Measurements from ENCODE around the gene IQCE.
"Not testable (repeated sequence)": the region's sequence is repeated elsewhere in the genome, so short reads cannot be mapped to it uniquely, and the experiment has no call there.

IQCE gene

DNA sequence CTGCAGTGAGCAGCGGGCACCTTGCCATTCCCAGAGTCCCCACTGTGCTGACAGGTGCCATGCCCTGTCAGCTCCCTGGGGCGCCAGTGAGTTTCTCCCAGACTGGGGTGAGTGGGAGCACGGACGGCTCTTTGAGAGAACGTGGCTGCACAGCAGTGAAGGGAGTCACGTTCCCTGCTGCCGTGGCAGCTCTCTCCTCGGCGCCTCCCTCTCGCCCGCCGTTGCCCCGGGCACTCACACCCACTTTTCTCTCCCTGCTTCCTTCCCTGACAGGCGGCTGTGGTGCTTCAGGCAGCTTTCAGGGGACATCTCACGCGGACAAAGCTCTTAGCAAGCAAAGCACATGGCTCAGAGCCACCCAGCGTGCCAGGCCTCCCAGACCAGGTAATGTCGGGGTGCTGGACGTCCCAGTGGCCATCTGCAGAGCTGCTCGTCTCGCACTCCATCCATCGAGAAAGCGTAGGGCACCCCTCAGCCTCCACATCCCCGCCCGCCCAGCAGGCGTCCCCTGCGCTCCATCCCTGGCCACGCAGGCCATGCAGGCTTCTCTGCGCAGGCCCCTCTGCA is 45.9 kb downstream of the IQCE start:
- no peak for DNase-seq

DNA sequence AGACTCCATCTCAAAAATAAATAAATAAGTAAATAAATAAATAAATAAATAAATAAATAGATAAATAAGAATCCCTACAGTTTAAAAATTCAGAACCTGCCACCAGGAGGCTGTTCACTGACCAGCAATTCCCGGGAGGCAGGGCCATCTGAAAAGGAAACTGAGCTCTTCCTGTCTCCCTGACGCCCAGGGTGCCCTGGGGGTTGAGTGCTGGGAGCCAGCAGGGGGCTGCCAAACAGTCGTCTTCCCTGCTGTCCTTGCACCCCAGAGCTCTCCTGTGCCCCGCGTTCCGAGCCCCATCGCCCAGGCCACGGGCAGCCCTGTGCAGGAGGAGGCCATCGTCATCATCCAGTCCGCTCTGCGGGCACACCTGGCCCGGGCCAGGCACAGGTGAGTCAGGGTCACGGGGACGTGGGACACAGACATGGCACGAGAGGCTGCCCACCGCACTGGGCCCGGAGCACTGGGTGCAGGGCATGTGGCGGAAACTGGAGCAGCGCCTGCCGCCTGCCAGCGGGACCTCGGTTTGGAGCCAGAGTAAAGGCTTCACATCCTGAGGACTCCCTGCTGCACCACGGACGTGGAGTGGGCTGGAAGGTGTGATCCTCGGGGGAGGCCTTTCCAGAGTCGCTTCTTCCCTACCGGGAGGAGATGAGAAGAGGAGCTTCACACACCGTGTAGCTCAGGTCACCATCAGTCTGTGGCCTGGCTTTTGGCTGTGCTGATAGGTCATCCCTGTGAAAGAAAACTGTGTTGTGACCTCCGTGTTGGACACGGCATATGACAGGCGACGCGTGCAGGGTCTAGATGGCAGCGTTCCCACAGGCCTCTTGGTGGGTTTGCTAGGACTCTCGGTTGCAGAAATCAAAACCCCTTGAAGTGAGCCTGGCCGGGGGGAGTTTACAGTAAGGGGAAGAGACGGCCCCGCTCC is 47.1 kb downstream of the IQCE start:
- DNase-seq, result no peak

DNA sequence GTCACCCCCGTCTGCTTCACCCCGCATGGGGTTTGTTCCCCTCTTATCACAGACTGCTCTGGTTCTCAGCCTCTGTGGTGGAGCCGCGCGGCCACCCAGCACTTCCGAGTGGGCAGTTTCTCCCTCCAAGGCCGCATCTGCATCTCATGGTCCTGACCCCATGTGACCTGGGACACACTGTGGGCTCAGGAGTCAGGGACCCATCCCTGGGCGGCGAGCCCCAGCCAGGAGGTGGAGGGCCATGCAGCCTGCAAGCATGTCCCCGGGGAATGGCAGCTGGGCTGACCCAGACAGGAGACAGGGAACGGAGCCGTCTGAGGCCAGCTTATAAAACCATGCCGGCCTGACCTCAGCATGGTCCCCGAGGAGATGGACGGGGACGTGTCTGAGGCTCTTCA is 47.8 kb downstream of the IQCE start:
- DNase-seq, result no peak

DNA sequence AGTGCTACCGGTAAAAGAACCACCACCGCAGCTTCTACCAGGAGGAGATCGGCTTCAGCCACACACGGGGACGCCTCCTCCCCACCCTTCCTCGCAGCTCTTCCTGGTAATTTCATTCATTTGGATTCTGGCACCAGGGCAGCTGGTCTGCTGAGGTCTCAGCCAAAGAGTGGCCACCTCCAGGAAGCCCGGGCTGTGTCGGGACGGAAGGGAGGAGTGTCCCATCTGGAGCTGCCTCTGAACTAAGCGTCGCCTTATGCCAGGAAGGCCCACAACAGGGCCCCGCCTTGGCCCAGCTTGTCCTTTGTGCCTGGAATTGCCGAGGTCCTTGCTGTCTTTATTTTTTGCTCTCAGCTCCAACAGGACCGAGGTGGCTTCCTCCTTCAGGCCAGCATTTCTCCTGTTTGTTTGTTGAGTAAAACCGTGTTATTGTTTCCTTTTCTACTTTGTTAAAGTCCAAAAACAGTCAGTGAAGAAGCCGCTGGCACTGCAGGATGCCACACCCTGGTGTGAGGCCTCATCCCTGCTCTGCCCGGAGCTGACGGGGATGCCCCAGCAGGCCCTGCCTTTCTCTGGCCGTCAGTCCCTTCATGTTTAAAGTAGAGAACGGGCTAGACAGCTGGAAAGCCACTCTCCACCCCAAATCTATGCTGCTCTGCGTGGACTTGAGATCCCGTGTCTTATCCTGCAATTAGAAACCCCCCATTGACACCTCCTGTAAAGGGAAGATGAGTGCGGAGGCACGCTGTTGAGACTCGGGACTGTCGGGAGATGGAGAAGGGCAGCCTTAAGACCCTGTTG is 48.5 kb downstream of the IQCE start:
- no peak for DNase-seq

DNA sequence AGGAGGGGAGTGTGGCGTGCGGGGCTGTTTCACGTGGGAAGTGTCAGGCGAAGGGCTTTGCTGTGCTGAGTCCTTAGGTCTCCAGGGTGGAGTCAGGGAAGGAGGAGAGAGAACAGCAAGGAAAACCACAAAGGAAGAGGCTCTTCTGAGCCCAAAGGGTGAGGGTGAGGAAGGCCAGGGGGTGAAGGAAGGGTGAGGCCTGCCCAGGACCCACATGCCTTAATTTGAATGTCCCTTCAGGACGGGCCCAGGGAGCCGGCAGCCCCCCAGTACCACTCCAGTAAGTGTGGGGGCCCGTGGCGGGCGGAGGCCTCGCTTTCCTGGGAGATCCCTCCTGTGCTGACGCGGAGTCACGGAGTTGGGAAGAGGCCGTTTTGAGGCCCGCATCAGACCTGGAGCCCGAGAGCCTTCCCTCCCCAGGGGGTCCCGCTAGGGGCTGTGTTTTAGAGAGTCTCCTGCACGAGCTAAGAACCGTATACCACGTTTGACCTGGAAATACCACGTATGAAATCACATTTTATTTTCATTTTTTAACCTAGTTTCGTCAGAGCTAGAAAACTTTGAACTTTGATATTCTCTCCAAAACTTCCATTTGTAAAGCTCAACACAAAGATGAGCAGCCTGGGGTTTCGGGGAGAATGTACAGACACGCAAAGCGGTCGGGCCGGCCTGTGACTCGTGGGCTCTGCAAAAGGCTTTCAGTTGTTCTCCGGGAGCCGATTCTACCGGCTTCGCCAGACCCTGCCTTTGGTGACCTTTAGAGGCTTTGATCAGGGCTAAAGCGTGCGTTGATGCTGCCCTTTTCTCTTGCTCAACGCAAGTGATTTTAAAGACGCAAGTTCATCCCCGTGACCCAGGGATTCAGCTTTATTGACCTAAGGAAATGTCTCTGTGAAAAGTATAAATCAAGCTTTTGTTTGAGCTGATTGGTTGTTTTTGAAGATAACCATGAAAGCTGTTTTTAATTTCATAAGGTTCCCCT is 49.4 kb downstream of the IQCE start:
- no peak for DNase-seq

DNA sequence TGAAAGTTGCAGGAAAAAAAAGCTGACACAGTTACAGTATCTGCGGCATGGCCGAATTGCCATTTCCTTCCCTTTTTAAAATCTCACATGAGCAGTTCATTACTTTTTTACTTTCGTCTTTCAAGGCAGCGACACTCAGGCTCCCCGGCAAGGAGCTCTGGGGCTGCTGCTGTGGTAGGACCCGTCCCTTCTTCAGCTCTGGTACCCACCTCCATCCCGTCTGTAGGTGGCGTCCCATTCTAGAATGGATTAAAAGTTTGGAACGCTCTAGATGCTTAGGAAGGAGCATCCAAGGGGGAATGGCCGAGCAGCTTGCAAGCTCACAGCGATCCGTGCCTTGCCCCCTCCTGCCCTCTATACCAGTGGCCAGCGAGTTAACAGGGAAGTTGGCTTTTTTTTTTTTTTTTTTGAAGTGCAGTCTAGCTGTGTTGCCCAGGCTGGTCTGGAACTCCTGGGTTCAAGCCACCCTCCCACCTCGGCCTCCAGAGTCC is 50.2 kb downstream of the IQCE start:
- DNase-seq, result peak; percentile 47

DNA sequence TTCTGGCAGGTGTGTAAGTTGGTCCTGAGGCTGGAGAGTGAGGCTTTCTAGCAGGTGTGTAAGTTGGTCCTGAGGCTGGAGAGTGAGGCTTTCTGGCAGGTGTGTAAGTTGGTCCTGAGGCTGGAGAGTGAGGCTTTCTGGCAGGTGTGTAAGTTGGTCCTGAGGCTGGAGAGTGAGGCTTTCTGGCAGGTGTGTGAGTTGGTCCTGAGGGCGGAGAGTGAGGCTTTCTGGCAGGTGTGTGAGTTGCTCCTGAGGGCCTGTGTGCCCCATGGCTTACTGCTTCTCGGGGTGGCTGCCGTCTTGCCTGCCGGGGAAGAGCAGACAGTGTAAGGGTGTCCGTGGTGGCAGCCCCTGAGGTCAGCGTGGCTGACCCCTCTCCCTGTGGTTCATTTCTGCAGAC is 50.9 kb downstream of the IQCE start:
- DNase-seq, result not testable (repeated sequence)

DNA sequence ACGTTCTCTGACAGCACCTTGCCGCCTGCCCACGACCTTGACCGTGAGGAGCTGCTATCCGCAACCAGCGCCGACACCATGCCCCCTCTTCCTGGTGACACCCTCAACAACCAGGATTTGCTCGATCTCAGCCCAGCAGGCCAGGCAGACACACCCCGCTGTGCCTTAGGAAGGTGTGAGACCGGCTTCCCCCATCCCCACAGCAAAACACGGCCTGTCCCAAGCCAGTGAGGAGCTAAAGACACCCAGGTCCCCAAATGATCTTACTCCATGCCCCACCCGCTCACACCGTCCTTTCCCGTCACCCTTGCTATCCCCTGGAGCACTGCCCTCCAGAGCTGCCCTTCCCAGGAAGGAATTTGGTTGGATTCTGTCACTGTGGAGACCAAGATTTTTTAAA is 51.7 kb downstream of the IQCE start:
- DNase-seq, result no peak

DNA sequence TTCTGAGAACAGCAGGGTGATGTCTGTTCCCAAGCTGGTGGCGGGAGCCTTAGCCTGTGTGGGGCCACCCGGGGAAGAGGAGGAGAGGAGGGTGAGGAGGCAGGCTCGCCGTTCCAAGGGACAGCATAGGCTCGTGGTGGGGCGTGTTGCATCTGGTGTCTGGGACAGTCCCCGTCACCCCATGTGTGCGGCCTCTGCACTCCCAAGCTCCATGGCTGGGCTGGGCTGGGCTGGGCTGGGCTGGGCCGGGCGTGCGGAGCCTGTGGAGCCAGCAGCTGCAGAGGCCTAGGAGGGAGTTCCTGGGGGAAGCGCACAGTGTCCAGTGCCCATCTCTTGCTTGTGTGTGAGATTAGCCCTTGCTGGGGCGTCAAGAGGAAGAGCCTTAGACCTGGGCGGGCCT is 52.1 kb downstream of the IQCE start:
- no peak for DNase-seq

DNA sequence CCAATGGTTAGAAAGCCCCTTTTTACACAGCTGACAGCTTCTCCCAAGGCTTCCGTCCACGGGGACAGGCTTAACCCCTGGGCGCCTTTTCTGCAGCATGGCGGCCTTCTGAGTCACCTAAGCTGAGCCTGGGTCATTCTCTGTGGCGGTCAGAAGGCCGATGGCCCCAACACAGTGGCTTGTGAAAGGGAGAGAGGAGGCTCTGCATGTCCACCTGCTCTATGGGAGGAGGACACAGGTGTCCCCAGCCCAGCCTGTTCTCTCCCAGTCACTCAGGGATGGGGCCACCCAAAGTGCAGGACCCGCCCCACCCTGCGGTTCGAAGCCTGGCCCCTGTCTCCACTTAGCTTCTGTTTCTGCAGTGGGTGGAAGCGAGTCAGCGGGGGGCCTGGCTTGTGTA is 52.6 kb downstream of the IQCE start:
- DNase-seq, result peak; percentile 23

DNA sequence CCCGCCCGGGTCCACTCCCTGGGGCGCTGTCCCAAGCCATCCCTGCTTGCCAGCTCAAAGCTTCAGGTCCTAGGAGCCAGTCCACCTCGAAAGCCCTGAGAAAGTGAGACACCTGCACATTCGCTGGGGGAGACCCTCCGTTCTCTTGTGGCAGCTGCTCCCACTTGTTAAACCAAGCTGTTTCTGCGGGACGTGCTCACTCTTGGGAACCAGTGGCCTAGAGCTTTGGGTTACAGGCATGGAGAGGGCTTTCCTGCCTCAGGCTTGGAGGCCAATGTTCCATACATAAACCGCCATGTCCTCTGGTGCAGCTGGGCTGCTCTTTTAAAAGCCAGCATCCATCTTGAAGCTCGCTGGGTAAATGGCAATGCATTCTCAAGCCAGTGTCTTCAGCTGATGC is 53.1 kb downstream of the IQCE start:
- DNase-seq, result no peak

DNA sequence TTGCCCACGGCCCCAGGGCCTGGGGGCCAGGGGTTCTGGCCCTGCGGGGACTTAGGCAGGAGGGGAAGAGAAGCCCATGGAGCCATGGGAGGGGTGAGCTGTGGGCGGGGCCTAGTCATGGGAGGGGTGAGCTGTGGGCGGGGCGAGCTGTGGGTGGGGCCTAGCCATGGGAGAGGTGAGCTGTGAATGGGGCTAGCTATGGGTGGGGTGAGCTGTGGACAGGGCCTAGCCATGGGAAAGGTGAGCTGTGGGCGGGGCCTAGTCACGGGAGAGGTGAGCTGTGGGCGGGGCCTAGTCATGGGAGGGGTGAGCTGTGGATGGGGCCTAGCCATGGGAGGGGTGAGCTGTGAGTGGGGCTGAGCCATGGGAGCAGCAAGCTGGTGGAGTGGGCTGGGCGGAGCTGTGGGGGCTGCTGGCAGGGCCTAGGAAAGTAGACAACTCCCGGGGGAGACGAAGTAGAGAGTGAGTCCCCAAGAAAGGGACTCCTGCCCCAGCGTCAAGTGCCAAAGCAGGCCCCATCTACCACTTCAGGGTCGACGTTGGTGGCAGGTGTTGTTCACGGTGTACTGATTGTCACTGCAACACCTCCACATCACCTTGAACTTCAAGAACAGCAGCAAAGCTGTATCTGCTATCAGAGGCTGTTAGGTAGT is 53.8 kb downstream of the IQCE start:
- DNase-seq, result no peak

DNA sequence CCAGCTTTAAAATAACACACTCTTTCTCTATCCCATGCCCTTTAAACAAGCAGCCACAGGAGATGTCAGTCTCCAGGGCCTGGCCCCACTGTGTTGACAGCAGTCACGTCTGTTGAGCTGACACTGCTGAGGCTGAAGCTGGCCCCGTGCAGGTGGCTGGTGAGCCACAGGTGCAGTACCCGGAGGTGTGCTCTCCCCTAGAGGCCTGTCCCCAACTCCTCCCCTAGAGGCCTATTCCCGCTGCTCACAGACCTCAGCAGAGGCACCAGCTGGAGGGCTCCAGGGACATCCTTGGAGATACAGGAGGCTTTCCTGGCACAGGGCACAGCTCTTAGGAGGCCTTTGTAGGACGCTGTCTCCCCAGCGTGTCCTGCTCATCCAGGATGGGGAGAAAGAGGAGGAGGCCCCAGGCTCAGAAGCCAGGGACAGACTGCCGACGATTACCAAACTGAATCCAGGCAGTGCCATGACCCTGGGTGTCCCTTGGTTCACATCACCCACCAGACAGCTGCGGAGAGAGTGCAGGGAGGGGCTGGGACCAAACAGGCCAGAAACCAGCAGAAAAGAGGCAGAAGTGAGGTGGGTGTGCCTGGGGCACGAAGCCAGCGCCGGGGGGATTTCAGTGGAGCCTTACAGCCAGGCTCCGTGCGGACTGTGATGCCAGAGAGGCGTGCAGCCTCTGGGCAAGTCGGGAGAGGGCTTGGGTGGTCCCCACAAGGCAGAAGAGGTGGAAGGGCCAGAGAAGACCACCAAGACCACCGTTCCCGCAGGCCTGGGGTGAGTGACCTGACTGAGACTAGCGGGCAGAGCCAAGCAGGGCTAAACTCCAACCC is 54.5 kb downstream of the IQCE start:
- DNase-seq, result no peak

DNA sequence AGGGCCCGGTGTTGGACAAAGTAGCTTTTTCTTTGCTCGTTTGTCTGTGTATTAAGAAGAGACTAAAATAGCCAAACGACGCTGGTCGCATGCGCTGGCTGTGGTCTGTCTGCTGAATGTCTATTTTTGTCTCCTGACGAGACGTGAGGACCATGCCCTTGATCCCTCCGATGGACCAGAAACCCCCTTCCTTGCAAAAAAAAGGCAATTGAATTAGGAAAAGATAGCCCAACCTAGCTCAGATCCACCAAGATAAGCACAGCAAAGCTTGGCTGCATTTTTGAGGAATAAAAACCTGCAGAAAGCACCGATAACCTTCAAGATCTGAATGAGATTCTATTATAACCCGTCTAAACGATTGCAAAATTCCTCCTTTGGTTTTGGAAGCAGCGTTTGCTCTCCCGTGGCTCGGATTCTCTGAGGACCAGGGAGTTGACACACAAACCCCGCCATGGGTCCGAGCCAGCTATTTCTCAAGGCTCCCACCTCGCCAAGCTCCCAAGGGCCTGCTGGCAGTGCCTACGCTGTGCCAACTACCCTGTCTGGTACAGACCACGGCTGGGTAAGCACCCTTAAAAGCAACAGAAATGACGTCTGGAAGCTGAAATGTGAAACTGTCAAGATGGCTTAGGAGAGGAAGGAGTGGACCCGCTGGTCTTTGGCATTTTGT is 55.3 kb downstream of the IQCE start:
- DNase-seq, result no peak

DNA sequence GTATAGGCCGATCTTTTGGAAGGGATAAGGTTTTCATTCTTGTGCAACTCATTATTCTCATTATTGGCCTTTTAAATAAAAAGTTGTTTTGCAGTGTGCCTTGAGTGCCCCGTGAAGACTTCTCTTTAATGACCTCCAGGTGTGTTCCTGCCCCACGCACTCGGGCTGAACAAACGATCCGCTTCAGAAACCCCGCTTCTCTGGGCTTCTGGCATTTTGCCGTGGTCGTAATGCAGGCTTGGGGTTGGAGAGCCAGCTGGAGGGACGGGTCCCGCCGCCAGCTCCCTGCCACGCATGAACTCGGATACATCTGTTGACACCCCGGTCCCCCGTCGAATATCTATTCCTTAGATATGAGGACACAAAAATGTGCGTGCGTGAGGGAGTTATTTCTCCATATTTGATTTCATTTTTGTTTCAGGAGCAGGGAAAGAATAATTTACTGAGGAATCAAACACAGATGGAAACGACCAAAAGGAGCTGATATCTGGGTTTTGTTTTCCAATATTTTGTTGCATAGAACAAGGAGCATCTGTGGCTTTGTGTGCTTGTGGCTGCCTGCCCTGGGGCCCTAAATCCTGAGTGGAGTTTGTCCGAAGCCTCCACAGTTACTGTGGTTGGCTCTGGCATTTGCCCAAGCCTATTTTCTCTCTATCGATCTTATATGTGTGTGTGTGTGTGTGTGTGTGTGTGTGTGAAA is 56.0 kb downstream of the IQCE start:
- DNase-seq, result no peak

DNA sequence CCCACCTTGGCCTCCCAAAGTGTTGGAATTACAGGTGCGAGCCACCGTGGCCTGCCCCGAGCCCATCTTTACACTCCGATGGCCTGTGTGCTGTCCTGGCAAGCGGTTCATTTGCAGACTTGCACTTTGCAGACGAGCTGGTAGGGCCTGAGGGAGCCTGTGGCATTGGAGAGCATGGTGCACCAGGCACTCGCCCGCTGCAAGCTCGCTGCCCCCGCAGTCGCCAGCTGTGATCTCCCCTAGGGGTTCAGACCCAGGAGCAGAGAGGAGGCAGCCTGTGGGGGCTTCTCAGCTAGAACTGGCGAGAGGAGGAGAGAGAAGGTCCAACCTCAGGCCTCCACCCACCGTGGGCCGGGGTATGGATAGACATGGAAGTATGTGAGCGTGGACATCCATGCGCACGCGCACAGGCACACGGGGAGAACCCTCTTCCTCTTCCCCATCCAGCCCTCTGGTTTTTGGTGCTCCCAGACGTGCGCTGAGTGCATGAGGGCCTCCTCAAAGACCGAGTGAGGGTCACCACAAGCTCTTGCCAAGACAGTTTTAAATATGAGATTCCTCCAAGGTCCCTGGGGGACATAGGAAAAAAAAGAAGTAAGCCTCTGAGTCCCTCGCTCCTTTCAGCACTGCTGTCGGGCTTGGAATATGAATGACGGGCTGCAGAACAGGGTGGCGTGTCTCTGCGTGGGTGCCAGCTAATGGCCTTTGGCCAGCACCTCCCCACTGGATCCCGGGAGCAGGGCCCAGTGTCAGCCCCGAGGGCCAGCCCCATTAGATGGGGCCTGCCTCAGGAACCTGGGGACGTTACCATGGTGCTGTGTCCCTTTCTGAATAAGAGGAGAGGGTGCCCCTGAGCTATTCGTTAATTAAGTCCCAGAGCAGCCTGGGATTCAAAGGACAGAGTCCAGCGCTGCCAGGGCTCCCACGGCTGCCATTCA is 57.9 kb downstream of the IQCE start:
- no peak for DNase-seq

DNA sequence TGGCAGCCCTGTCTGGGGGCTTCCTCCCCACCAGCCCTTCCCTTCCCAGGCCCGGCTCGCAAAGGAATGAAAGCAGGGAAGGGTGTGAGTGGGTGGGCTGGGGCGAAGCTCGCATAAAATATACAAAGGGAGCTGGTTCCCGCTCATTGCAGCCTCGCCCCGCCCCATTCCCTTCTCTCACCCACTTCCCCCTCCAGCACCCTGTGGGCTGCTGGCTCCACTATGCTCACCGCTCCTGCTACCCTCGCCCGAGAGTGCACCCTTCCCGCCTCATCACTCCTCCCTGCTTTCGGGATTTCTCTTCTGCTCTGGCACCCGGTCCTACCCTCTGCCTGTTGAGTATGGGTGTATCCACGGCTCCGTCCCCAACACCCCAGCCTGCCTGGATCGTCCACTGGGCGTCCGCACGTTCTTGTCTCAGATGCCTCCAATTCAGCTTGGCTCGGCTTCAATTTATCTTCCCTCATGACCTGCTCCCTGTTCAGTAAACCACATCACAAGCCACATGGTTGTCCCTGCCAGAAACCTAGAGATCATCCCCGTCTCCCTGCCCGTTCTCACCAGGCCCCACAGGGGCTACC is 58.6 kb downstream of the IQCE start:
- no peak for DNase-seq

DNA sequence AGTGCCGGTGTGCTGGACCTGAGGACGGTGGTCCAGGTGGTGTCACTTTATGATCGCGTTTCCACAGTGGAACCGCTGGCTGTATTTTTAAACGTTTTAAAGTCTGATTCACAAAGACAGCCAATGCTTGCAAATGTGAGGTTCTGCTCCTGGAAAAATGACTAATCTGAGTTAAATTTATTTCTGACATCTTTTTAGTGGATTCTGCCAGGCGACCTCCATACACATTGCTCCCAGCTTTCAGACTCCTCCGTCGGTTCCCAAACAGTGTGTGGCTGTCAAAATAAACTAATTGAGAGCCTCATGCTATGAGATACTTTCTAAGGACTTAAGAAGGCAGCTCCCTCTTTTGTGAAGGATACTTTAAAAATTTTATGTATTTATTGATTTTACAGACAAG is 60.3 kb downstream of the IQCE start:
- DNase-seq, result peak; percentile 66
